Stimulated activated CD8-positive, alpha-beta memory T cell treated with anti-CD3 and anti-CD28 coated beads, Interleukin-2, amount 100 ng/mL, for 48 hours (primary cell): ENCODE measurements around the gene RBM34.

Source experiments
- DNase-seq, 2 donors: peaks; one replicate each; pipeline ENCODE4 v3.0.0-alpha.2; 2020; ENCODE audit warnings: low read depth in 2 of 2

Gene RBM34

GRCh38 chr1:235152235-235152634 is 8.8 kb downstream of the RBM34 start:
- DNase-seq, result no peak

GRCh38 chr1:235151033-235151432 is 10.0 kb downstream of the RBM34 start:
- DNase-seq, result no peak

GRCh38 chr1:235149824-235150223 is 11.2 kb downstream of the RBM34 start:
- DNase-seq, result no peak

GRCh38 chr1:235147269-235147668 is 13.8 kb downstream of the RBM34 start:
- DNase-seq, result no peak

GRCh38 chr1:235145639-235146038 is 15.4 kb downstream of the RBM34 start:
- DNase-seq, result no peak

- no peak for DNase-seq
These were observed 18.1 kb downstream of the RBM34 start for GRCh38 chr1:235142991-235143390.

- DNase-seq, result no peak
These were observed 21.7 kb downstream of the RBM34 start for GRCh38 chr1:235139315-235139714.

GRCh38 chr1:235138821-235139220 is 22.2 kb downstream of the RBM34 start:
- DNase-seq, result no peak

- DNase-seq, result no peak
These were observed 24.9 kb downstream of the RBM34 start for GRCh38 chr1:235136111-235136510.

GRCh38 chr1:235134171-235134570 is 26.9 kb downstream of the RBM34 start:
- no peak for DNase-seq

- DNase-seq, result no peak
These were observed 28.0 kb downstream of the RBM34 start for GRCh38 chr1:235133086-235133485.

- DNase-seq, result no peak
These were observed 29.1 kb downstream of the RBM34 start for GRCh38 chr1:235131961-235132360.

GRCh38 chr1:235130766-235131270 is 30.2 kb downstream of the RBM34 start:
- no peak for DNase-seq

GRCh38 chr1:235129774-235130570 is 31.1 kb downstream of the RBM34 start:
- DNase-seq, result no peak

- peak; percentile 89 for DNase-seq
These were observed 32.4 kb downstream of the RBM34 start, which contains the start of gene TOMM20 for GRCh38 chr1:235128456-235129328. TOMM20 (minus strand) TSS chr1:235128837; CDS start chr1:235128715, 122 bp downstream.

GRCh38 chr1:235127732-235128455 is 33.2 kb downstream of the RBM34 start:
- no peak for DNase-seq

- no peak for DNase-seq
These were observed 33.8 kb downstream of the RBM34 start for GRCh38 chr1:235127203-235127602.

- DNase-seq, result no peak
These were observed 36.4 kb downstream of the RBM34 start for GRCh38 chr1:235124665-235125064.

- DNase-seq, result no peak
These were observed 36.9 kb downstream of the RBM34 start for GRCh38 chr1:235124111-235124510.

GRCh38 chr1:235122348-235122747 is 38.7 kb downstream of the RBM34 start:
- DNase-seq, result no peak

GRCh38 chr1:235113183-235113917 is 47.7 kb downstream of the RBM34 start:
- DNase-seq, result no peak
